ENCODE data around the gene ELN.

- TF ChIP-seq POLR2A (IDR thresholded peaks at IDR 0.05) (no peak), CTCF (IDR thresholded peaks at IDR 0.05) (no peak), EP300 (IDR thresholded peaks at IDR 0.05) (no peak)
Measured at GRCh38 chr7:74087791-74088453, 59.9 kb downstream of the ELN start.
